Measurements from ENCODE around the gene SLAMF7.
"Not testable (repeated sequence)": the region's sequence is repeated elsewhere in the genome, so short reads cannot be mapped to it uniquely, and the experiment has no call there.

SLAMF7 gene

GRCh38 chr1:160739098-160739511, at the start of gene SLAMF7:
TSS of gene SLAMF7 (plus strand) at chr1:160739247. CDS start at chr1:160739302, 55 bp downstream.
- DNase-seq, result no peak

GRCh38 chr1:160692390-160692789, 46.7 kb upstream of the SLAMF7 start:
- not testable (repeated sequence) for DNase-seq

GRCh38 chr1:160702100-160702499, 36.9 kb upstream of the SLAMF7 start:
- DNase-seq, result no peak

- DNase-seq, result no peak
Observed at GRCh38 chr1:160704250-160704649, 34.8 kb upstream of the SLAMF7 start.

GRCh38 chr1:160705212-160705621, 33.8 kb upstream of the SLAMF7 start:
- not testable (repeated sequence) for DNase-seq

GRCh38 chr1:160705742-160706141, 33.3 kb upstream of the SLAMF7 start:
- DNase-seq, result no peak

- DNase-seq, result no peak
Observed at GRCh38 chr1:160706526-160707235, 32.4 kb upstream of the SLAMF7 start.

- DNase-seq, result no peak
Observed at GRCh38 chr1:160707236-160708064, 31.6 kb upstream of the SLAMF7 start.

- no peak for DNase-seq
Observed at GRCh38 chr1:160708118-160708517, 30.9 kb upstream of the SLAMF7 start.

GRCh38 chr1:160708801-160709200, 30.2 kb upstream of the SLAMF7 start:
- no peak for DNase-seq

GRCh38 chr1:160709715-160710114, 29.3 kb upstream of the SLAMF7 start:
- DNase-seq, result no peak

GRCh38 chr1:160710517-160711252, 28.4 kb upstream of the SLAMF7 start:
- DNase-seq, result no peak

GRCh38 chr1:160711276-160711601, 27.8 kb upstream of the SLAMF7 start:
- DNase-seq, result no peak

GRCh38 chr1:160711602-160712311, 27.3 kb upstream of the SLAMF7 start, which contains the start of gene CD48:
TSS of gene CD48 (minus strand) at chr1:160711822. CDS start at chr1:160711763, 59 bp downstream.
- DNase-seq, result no peak

- DNase-seq, result not testable (repeated sequence)
Observed at GRCh38 chr1:160712525-160713080, 26.4 kb upstream of the SLAMF7 start.

- DNase-seq, result no peak
Observed at GRCh38 chr1:160713161-160713560, 25.9 kb upstream of the SLAMF7 start.

GRCh38 chr1:160714034-160714648, 24.9 kb upstream of the SLAMF7 start:
- not testable (repeated sequence) for DNase-seq

- DNase-seq, result no peak
Observed at GRCh38 chr1:160716013-160716412, 23.0 kb upstream of the SLAMF7 start.

GRCh38 chr1:160717306-160717705, 21.7 kb upstream of the SLAMF7 start:
- no peak for DNase-seq

- no peak for DNase-seq
Observed at GRCh38 chr1:160718210-160718609, 20.8 kb upstream of the SLAMF7 start.

GRCh38 chr1:160720356-160721085, 18.5 kb upstream of the SLAMF7 start:
- DNase-seq, result no peak

All from fibroblast of skin of right quadriceps (primary cell).